ENCODE results near the gene DARS1. TPM values are rescaled to one million over a fixed set of nuclear protein-coding genes. Genes with fewer than 3 reads are reported as not detected.

DARS1 gene
- polyA plus RNA-seq, 1 of the 3 experiments (the other 2 are of a cell fraction) = 52.2 TPM

GRCh38 chr2:135904341-135904989 lies 81.0 kb downstream of the DARS1 start (continued):
- TF ChIP-seq MXI1 (IDR thresholded peaks at IDR 0.05; ENCODE audit: low read depth, low read length) = no peak
- TF ChIP-seq GATA2 (CRISPR knock-in tag; IDR thresholded peaks at IDR 0.05) = no peak

DNA sequence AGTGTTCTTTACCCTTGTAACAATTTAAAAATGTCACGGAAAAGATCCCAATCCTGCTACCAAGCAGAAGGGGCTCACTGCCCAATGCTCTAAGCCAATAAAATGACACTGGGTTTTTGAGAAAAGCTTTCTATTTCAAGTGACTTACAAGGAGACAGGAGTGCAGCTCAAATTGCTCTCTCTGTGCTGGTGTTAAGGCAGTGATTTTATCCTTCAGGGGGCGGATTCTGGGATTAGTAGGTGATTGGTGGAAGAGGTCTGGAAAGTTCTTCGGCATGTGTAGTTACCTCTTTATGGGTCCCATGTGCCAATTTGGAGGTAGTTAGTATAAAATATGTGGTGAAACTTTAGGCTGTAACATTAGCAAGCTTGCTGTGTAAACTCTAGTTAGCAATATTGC lies 81.8 kb downstream of the DARS1 start:
- Histone ChIP-seq H3K4me1 (ENCODE audit: control insufficient read depth in 1 of 2, insufficient read depth in 2 of 2, low read depth in 1 of 2, low read length in 1 of 2) (no peaks in the 10 kb centered on the region), H4K20me1 (ENCODE audit: insufficient read depth) (no peaks in the 10 kb centered on the region), H2AFZ (ENCODE audit: low read depth) (no peak overlapping the region), H3K9me3 (no peaks in the 10 kb centered on the region), H3K4me3 (ENCODE audit: low read depth in 2 of 2, low read length in 1 of 2) (no peak overlapping the region), H3K36me3 (replicated peaks in 1 of 2; ENCODE audit: control insufficient read depth in 1 of 2, insufficient read depth in 2 of 2, low read length in 1 of 2) (peaks cover 26 to 27% of the 10 kb centered on the region in 2 experiments), H3F3A (replicated peaks; ENCODE audit: insufficient read depth) (peaks cover 3% of the 10 kb centered on the region), H3K4me2 (no peak overlapping the region), H3K79me2 (ENCODE audit: insufficient read depth) (no peaks in the 10 kb centered on the region), H3K27me3 (ENCODE audit: insufficient read depth) (no peaks in the 10 kb centered on the region), H3K27ac (ENCODE audit: low read depth in 2 of 2, low read length in 1 of 2) (no peak overlapping the region), H3K9ac (no peak overlapping the region), H3K9me2 (no peaks in the 10 kb centered on the region)
- TF ChIP-seq RAD21 (IDR thresholded peaks at IDR 0.05; ENCODE audit: low read length) (no peak), CHD2 (IDR thresholded peaks at IDR 0.05; ENCODE audit: low read length, partially characterized antibody) (no peak), EZH2phosphoT487 (IDR thresholded peaks at IDR 0.05; ENCODE audit: borderline replicate concordance, low read depth) (no peak), GATA2 (CRISPR knock-in tag; IDR thresholded peaks at IDR 0.05) (no peak), MEF2A (IDR thresholded peaks at IDR 0.05; ENCODE audit: borderline replicate concordance, low read depth) (no peak), TEAD4 (IDR thresholded peaks at IDR 0.05; ENCODE audit: borderline replicate concordance, insufficient read depth) (no peak), USF1 (IDR thresholded peaks at IDR 0.05; ENCODE audit: borderline replicate concordance, low read depth) (no peak), PBX3 (IDR thresholded peaks at IDR 0.05) (no peak), ELF1 (IDR thresholded peaks at IDR 0.05) (no peak), GABPA (IDR thresholded peaks at IDR 0.05; ENCODE audit: low read depth) (no peak), FOXM1 (IDR thresholded peaks at IDR 0.05; ENCODE audit: low read depth) (no peak), RXRA (IDR thresholded peaks at IDR 0.05; ENCODE audit: borderline replicate concordance, low read depth) (no peak)
- 95% methylated on average over 3 of the region's 3 CpGs for WGBS (ENCODE audit: low lambda C conversion rate)
- POLR2A ChIA-PET = no interaction called here
- DNase-seq = no peak
- CTCF ChIA-PET = interaction anchor here (1.2 to 2.0 kb wide), 2 partner anchors 8 to 10 kb away, joined by 7 to 8 read pairs; no protein-coding TSS in a partner anchor

DNA sequence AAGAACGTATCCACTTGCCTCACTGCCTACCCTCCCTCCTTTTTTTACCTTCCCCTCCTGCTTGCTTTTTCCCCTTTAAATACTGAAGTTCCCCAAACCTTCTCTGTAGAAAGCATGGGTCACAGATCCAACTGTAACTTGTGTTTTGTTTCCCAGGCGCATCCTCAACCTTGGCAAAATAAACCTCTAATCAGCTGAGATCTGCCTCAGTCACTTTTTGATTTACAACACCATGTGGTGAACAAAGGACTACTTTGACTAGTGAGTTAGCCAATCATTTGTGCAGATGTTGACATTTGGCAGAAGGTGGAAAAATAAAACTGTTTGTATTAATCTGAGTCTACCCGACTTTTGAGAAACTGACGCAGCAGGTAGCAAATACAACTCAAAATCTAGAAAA lies 85.9 kb downstream of the DARS1 start:
- Histone ChIP-seq H4K20me1 (ENCODE audit: insufficient read depth) (no peaks in the 10 kb centered on the region), H2AFZ (ENCODE audit: low read depth) (no peak overlapping the region), H3F3A (replicated peaks; ENCODE audit: insufficient read depth) (peaks cover under 1% of the 10 kb centered on the region), H3K36me3 (replicated peaks in 1 of 2; ENCODE audit: control insufficient read depth in 1 of 2, insufficient read depth in 2 of 2, low read length in 1 of 2) (no peaks in the 10 kb centered on the region), H3K9me2 (no peaks in the 10 kb centered on the region), H3K9ac (no peak overlapping the region), H3K4me2 (no peak overlapping the region), H3K79me2 (ENCODE audit: insufficient read depth) (no peaks in the 10 kb centered on the region), H3K27me3 (ENCODE audit: insufficient read depth) (no peaks in the 10 kb centered on the region), H3K4me1 (ENCODE audit: control insufficient read depth in 1 of 2, insufficient read depth in 2 of 2, low read depth in 1 of 2, low read length in 1 of 2) (no peaks in the 10 kb centered on the region), H3K27ac (ENCODE audit: low read depth in 2 of 2, low read length in 1 of 2) (no peak overlapping the region), H3K9me3 (no peaks in the 10 kb centered on the region), H3K4me3 (ENCODE audit: low read depth in 2 of 2, low read length in 1 of 2) (no peak overlapping the region)
- WGBS (ENCODE audit: low lambda C conversion rate) = 83% methylated on average over 4 of the region's 4 CpGs
- CTCF ChIA-PET = interaction anchor here (0.6 kb wide), 1 partner anchor 988 kb away, joined by 3 read pairs; no protein-coding TSS in a partner anchor
- POLR2A ChIA-PET = no interaction called here
- TF ChIP-seq ELF1 (IDR thresholded peaks at IDR 0.05) = no peak
- TF ChIP-seq USF1 (IDR thresholded peaks at IDR 0.05; ENCODE audit: borderline replicate concordance, low read depth) = no peak
- no peak for TF ChIP-seq NFIC (IDR thresholded peaks at IDR 0.05; ENCODE audit: borderline replicate concordance)
- TF ChIP-seq MAX (IDR thresholded peaks at IDR 0.05; ENCODE audit: low read depth) = no peak
- no peak for TF ChIP-seq EP300 (IDR thresholded peaks at IDR 0.05; ENCODE audit: borderline replicate concordance in 1 of 2, low read depth in 1 of 2, low read length in 1 of 2)
- TF ChIP-seq, protein P1, sequence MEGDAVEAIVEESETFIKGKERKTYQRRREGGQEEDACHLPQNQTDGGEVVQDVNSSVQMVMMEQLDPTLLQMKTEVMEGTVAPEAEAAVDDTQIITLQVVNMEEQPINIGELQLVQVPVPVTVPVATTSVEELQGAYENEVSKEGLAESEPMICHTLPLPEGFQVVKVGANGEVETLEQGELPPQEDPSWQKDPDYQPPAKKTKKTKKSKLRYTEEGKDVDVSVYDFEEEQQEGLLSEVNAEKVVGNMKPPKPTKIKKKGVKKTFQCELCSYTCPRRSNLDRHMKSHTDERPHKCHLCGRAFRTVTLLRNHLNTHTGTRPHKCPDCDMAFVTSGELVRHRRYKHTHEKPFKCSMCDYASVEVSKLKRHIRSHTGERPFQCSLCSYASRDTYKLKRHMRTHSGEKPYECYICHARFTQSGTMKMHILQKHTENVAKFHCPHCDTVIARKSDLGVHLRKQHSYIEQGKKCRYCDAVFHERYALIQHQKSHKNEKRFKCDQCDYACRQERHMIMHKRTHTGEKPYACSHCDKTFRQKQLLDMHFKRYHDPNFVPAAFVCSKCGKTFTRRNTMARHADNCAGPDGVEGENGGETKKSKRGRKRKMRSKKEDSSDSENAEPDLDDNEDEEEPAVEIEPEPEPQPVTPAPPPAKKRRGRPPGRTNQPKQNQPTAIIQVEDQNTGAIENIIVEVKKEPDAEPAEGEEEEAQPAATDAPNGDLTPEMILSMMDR (IDR thresholded peaks at IDR 0.05) = no peak
- no peak for DNase-seq

Data from SK-N-SH (cell line).